ENCODE data around the gene P2RY12.

P2RY12 gene

GRCh38 chr3:151305060-151305774 lies 79.3 kb downstream of the P2RY12 start:
- no peak for FAIRE-seq

DNA sequence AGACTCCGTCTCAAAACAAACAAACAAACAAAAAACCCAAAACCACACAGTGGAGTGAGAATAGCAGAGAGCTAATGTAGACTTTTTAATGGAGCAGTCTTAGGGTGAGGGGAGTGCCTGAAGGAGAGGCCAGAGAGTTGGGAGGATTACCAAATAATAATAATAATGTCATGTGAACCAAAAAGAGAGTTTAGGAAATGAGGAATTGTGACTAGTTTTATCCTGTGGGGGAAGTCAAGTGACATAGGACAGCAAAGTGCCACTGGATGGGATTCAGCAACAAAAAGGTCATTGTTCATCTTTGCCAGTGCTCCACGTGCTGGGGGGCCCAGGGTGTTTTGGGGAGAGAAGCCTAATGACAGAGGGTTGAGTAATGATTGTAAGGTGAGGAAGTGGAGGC lies 80.8 kb downstream of the P2RY12 start:
- no peak for FAIRE-seq

- FAIRE-seq = no peak
These were observed 82.8 kb downstream of the P2RY12 start for GRCh38 chr3:151301787-151302186.

DNA sequence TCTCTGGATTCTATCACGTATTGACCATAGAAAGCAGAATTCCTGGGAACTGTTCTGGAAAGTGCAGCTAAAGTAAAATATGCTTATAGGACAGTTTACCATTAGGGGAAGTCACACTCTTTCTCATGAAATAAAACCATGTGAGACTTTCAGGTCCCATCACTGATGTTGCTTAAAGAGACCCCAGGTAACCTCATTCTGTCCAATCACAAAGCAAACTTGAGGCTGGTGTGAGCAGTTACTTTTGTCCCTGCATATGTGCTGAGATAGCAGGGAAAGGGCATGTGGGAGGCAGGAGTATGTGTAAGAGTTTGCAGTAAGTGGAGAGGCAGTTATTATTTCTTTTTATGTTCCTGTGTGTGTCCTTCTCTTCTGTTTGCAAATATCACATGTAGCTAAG lies 84.0 kb downstream of the P2RY12 start:
- no peak for FAIRE-seq

GRCh38 chr3:151299006-151299405 lies 85.5 kb downstream of the P2RY12 start:
- FAIRE-seq = no peak

- no peak for FAIRE-seq
These were observed 87.1 kb downstream of the P2RY12 start for GRCh38 chr3:151297429-151297828.

DNA sequence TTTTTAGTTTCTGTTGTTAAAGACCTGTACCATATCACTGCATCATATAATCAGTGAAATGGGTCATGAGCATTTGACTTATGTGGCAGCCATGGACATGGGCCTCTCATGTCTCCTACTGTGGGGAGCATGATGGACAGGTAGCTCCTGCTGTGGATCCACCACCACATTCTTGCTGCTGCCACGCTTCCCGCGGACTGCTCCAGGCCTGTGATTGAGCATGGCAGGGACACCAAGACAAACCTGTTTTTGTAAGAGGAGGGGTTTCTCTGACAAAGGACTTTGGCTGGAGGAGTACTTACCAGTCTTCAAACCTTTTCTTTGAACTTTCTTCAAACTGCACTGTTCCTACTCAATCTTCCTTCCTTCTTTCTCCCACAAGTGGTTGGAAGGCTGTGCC lies 88.3 kb downstream of the P2RY12 start:
- no peak for FAIRE-seq

DNA sequence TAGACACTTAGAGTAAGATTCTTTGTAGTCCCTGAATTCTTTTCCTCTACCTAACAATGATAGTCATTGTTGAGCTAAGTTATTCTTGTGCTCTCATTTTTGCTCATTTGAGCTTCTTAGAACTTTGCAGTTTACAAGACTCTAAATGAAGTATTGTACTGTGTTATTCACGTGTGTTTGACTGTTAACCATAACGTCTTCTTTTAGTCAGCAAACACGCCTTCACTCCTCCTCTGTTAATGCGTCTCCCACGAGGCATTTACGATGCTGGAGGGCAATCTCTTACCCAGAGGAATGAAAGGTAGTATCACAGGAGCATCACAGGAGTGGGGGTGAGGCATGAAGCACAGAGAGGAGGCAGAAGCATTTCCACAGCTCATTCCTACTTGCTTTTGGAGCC lies 91.4 kb downstream of the P2RY12 start:
- FAIRE-seq = no peak

DNA sequence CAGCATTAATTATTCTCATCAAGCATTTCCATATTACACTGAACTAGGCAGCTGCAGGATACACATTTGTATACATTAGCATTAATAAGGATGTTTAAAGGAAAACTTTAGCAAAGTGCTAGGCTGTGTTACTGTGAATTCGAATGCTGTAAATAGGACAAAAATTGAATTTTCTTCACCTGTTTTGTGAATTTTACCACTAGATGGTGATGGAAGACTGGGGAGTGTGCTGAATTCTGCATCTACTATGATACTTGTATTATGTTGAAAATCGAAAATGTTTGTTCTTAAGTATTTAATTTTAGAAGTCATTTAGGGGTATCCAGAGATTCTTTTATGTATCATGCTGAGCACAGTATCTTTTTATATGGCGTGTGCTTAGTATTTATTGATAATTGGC lies 93.9 kb downstream of the P2RY12 start:
- no peak for FAIRE-seq

DNA sequence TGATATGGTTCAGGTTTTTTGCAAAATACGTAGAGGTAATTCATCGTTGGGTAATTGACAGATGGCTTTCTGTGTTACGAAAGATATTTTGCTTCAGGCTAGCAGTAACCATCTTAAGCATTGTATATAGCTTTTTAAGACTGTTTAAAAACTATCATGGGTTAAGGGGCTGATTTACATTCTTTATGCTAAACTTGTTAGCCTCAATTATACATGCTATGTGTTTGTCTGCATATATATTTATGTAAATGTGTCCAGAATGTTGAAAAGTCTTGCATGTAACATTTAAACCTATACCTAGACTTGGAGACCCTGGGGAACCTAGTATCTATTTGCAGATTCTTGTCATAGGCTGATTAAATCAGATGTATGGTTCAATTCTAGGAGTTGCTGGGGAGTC lies 95.1 kb downstream of the P2RY12 start:
- FAIRE-seq = no peak
